ENCODE measurements around the gene C18orf63.

The C18orf63 gene

GRCh38 chr18:74281011-74281979, 34.3 kb upstream of the C18orf63 start:
- Histone ChIP-seq H3K9ac (ENCODE audit: low read depth, low read length, poor library complexity, severe bottlenecking) (peak overlapping the region; percentile 33), H3K79me2 (ENCODE audit: insufficient read depth, low read length) (peaks cover 37% of the 10 kb centered on the region; the same call in 1 of the 2 replicates), H3K4me3 (ENCODE audit: low read length, poor library complexity, severe bottlenecking) (no peak overlapping the region), H3K9me2 (replicated peaks; ENCODE audit: low read depth, low read length) (no peaks in the 10 kb centered on the region), H3K9me3 (ENCODE audit: insufficient read depth, low read depth, low read length) (no peaks in the 10 kb centered on the region), H3F3A (ENCODE audit: low read depth) (no peaks in the 10 kb centered on the region), H3K36me3 (ENCODE audit: insufficient read depth, low read length) (no peaks in the 10 kb centered on the region), H3K4me1 (ENCODE audit: insufficient read depth, low read length, poor library complexity, severe bottlenecking) (peaks cover 25% of the 10 kb centered on the region), H3K4me2 (ENCODE audit: low read depth, low read length, poor library complexity, severe bottlenecking) (peak overlapping the region; percentile 36), H4K20me1 (ENCODE audit: insufficient read depth, low read length, poor library complexity, severe bottlenecking) (no peaks in the 10 kb centered on the region), H3K27me3 (ENCODE audit: insufficient read depth, low read length, poor library complexity, severe bottlenecking) (no peaks in the 10 kb centered on the region), H2AFZ (ENCODE audit: low read length) (no peak overlapping the region)
- TF ChIP-seq EZH2phosphoT487 (IDR thresholded peaks at IDR 0.05; ENCODE audit: borderline replicate concordance) (no peak), CTCF (conservative IDR thresholded peaks at IDR 0.05; ENCODE audit: low read length) (no peak)

- Histone ChIP-seq H3K4me2 (ENCODE audit: low read depth, low read length, poor library complexity, severe bottlenecking) (peak overlapping the region; percentile 36), H3K9me2 (replicated peaks; ENCODE audit: low read depth, low read length) (no peaks in the 10 kb centered on the region), H3K4me3 (ENCODE audit: low read length, poor library complexity, severe bottlenecking) (peak overlapping the region; percentile 38), H3K27me3 (ENCODE audit: insufficient read depth, low read length, poor library complexity, severe bottlenecking) (no peaks in the 10 kb centered on the region), H3K4me1 (ENCODE audit: insufficient read depth, low read length, poor library complexity, severe bottlenecking) (peaks cover 33% of the 10 kb centered on the region), H3K9ac (ENCODE audit: low read depth, low read length, poor library complexity, severe bottlenecking) (peak overlapping the region; percentile 33), H3K9me3 (ENCODE audit: insufficient read depth, low read depth, low read length) (no peaks in the 10 kb centered on the region), H3K79me2 (ENCODE audit: insufficient read depth, low read length) (peaks cover 31% of the 10 kb centered on the region; the same call in 1 of the 2 replicates), H4K20me1 (ENCODE audit: insufficient read depth, low read length, poor library complexity, severe bottlenecking) (no peaks in the 10 kb centered on the region), H3F3A (ENCODE audit: low read depth) (0 out of 2 replicates have a peak, but pooled peaks cover 4% of the 10 kb centered on the region), H2AFZ (ENCODE audit: low read length) (no peak overlapping the region), H3K36me3 (ENCODE audit: insufficient read depth, low read length) (no peaks in the 10 kb centered on the region)
- TF ChIP-seq CTCF (conservative IDR thresholded peaks at IDR 0.05; ENCODE audit: low read length) (no peak), EZH2phosphoT487 (IDR thresholded peaks at IDR 0.05; ENCODE audit: borderline replicate concordance) (no peak)
Observed at GRCh38 chr18:74281980-74282754, 33.5 kb upstream of the C18orf63 start.

GRCh38 chr18:74282755-74283554, 32.7 kb upstream of the C18orf63 start:
- H4K20me1 ChIP-seq (ENCODE audit: insufficient read depth, low read length, poor library complexity, severe bottlenecking) = no peaks in the 10 kb centered on the region
- no peaks in the 10 kb centered on the region for H3K9me2 ChIP-seq (replicated peaks; ENCODE audit: low read depth, low read length)
- peaks cover 32% of the 10 kb centered on the region; the same call in 1 of the 2 replicates for H3K79me2 ChIP-seq (ENCODE audit: insufficient read depth, low read length)
- H3K27me3 ChIP-seq (ENCODE audit: insufficient read depth, low read length, poor library complexity, severe bottlenecking) = no peaks in the 10 kb centered on the region
- 0 out of 2 replicates have a peak, but pooled peaks cover 4% of the 10 kb centered on the region for H3F3A ChIP-seq (ENCODE audit: low read depth)
- no peaks in the 10 kb centered on the region for H3K36me3 ChIP-seq (ENCODE audit: insufficient read depth, low read length)
- H3K9ac ChIP-seq (ENCODE audit: low read depth, low read length, poor library complexity, severe bottlenecking) = peak overlapping the region; percentile 33
- peak overlapping the region; percentile 36 for H3K4me2 ChIP-seq (ENCODE audit: low read depth, low read length, poor library complexity, severe bottlenecking)
- no peak for TF ChIP-seq EZH2phosphoT487 (IDR thresholded peaks at IDR 0.05; ENCODE audit: borderline replicate concordance)
- H3K4me1 ChIP-seq (ENCODE audit: insufficient read depth, low read length, poor library complexity, severe bottlenecking) = peaks cover 38% of the 10 kb centered on the region
- H3K9me3 ChIP-seq (ENCODE audit: insufficient read depth, low read depth, low read length) = no peaks in the 10 kb centered on the region
- H2AFZ ChIP-seq (ENCODE audit: low read length) = no peak overlapping the region
- H3K4me3 ChIP-seq (ENCODE audit: low read length, poor library complexity, severe bottlenecking) = peak overlapping the region; percentile 38
